ENCODE data around the gene TIGD1. TPM values are rescaled to one million over a fixed set of nuclear protein-coding genes. Genes with fewer than 3 reads are reported as not detected.

TIGD1 gene
- total RNA-seq, 4 donors from 2014 or later: 1.5 to 3.5 (median 2.2) TPM

DNA sequence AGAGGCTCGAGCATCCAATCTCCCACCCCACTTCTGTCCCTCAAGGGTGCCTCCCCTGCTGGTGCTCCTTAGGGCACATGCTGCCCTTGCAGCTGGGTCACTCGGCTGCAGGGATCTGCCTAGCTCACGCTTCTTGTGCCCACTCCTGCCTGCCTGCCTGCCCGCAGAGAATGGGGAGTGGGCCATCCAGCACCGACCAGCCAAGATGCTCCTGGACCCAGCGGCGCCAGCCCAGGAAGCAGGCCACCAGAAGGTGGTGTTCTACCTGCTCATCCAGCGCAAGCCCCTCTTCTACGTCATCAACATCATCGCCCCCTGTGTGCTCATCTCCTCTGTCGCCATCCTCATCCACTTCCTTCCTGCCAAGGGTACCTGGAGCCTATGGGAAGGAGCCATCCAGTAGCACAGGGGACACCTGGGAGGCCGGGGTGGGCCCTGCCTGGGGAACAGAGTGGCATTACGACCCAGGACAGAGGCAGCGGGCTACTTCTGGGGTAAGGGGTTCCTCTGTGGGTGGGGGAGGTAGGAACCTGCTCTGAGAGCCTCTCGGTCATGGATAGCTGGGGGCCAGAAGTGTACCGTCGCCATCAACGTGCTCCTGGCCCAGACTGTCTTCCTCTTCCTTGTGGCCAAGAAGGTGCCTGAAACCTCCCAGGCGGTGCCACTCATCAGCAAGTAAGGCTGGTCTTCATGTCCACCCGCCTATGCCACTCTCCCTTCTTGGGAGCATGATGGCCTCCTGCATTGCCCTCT lies 7.5 kb downstream of the TIGD1 start:
- TF ChIP-seq, protein P1, sequence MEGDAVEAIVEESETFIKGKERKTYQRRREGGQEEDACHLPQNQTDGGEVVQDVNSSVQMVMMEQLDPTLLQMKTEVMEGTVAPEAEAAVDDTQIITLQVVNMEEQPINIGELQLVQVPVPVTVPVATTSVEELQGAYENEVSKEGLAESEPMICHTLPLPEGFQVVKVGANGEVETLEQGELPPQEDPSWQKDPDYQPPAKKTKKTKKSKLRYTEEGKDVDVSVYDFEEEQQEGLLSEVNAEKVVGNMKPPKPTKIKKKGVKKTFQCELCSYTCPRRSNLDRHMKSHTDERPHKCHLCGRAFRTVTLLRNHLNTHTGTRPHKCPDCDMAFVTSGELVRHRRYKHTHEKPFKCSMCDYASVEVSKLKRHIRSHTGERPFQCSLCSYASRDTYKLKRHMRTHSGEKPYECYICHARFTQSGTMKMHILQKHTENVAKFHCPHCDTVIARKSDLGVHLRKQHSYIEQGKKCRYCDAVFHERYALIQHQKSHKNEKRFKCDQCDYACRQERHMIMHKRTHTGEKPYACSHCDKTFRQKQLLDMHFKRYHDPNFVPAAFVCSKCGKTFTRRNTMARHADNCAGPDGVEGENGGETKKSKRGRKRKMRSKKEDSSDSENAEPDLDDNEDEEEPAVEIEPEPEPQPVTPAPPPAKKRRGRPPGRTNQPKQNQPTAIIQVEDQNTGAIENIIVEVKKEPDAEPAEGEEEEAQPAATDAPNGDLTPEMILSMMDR (IDR thresholded peaks at IDR 0.05; ENCODE audit: low read depth): no peak

DNA sequence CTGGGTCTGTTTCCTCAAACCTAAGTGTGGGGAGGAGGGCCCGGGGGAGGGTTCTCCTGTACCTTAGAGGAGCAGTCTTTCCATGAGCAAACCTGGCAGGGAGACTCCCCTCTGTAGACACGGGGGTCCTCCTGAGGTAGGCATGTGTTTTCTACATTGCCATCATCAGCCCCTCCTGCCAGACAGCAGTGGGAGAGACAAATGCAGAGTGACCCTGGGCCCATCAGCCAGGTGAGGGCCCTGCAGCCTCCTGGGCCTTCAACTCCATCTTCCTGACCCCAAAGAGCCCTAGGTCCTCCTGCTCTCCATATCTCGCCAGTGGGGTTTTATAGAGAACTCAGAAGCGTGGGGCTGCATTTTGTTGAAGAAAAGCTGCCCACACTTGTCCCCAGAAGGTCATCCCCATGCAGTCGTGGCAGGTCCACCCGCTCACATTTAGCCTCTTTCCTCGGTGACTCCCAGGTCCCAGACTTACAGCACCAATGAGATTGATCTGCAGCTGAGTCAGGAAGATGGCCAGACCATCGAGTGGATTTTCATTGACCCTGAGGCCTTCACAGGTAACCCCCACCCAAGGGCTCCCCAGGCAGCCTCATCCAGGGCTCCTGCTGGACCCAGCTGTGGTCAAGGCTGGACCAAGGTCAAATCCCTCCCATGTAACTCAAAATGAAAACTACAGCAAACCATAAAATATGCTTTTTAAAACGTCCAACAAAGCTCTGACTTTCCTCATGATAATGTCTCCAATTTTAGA lies 8.2 kb downstream of the TIGD1 start:
- TF ChIP-seq, protein P1 (IDR thresholded peaks at IDR 0.05; ENCODE audit: low read depth): no peak

DNA sequence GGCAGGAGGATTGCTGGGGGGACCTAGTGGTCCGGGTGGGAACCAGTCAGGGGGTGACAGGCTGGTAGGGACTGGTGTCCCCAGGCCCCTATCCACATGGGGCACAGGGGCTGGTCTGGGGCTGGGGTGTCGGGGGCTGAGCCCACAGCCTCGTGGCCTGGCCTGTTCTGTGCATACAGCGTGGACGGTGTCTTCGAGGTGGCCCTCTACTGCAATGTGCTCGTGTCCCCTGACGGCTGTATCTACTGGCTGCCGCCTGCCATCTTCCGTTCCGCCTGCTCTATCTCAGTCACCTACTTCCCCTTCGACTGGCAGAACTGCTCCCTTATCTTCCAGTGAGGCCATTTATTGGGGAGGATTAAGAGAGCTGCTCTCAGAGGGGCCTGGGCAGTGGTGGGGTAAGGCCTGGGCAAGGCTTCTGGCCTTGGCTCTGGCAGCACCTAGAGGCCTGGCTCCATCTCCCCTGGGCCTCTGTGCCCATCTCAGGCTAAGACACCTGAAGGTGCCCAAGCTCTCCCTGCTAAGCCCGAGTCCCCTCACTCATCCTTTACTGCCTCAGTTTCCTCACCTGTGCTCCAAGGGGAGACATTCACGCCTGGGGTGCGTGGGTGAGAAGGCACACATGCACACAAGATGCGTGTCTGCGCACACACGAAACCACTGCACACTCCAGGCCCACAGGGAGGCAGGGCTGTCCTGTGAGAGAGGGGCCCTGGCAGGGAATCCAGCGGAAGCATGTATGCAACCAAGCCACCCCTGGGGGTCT lies 9.0 kb downstream of the TIGD1 start:
- TF ChIP-seq, protein P1 (IDR thresholded peaks at IDR 0.05; ENCODE audit: low read depth): no peak

DNA sequence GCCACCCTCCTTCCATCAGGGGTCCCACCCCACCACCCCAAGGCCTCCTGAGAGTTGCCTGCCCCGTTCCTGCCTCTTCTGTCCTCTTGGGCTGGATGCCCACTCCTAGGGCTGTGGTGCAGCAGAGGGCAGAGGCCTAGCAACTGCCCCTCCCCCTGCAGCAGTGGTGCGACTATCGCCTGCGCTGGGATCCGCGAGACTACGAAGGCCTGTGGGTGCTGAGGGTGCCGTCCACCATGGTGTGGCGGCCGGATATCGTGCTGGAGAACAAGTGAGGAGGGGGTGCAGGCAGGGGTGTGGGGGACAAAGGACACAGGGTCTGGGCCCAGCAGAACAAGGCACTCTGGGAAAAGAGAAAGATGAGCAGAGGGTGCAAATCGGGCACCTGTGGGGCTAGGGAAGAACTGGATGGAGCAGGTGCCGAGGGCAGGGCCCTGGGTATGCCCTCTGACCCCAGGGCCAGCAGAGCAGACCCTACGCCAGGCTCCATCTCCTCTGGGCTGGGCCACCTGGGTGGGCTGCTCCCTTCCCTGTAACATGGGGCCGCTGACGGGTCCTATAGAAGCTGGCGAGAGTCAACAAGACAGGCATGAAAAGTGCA lies 9.8 kb downstream of the TIGD1 start:
- TF ChIP-seq, protein P1 (IDR thresholded peaks at IDR 0.05; ENCODE audit: low read depth): no peak

DNA sequence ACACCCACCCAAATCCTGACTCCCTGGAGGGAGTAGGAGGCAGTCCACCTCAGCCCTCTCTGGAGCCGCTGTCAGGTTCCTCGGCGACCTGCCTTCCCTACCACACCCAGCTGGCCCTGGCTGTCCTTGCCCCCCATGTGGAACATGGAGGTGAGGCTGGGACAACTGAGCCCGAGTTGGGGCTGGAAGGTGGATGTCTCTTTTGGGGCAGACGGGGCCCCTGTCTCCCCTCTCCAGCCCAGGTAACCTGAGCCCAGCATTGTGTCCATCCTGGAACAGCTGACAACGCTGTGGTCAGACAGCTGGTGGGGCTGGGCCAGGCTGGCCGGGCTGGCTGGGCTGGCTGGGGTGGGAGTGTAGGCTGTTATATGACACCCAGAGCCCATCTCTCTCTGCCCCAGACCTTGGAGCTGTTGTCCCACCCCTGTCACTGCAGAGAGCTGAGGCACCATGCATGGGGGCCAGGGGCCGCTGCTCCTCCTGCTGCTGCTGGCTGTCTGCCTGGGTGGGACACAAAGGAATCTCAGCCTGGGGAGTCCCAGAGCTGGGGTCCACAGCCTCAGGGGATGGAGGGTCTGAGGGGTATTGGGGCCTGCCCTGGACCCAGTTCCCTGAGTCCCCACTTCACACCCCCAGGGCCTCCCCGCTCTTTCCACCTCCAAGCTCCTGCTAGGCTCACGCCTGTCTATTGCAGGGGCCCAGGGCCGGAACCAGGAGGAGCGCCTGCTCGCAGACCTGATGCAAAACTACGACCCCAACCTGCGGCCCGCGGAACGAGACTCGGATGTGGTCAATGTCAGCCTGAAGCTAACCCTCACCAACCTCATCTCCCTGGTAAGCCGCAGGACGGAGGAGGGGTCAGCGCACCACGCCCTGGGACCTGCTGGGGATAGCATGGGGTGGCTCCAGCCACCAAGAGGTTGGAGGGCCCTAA lies 10.8 kb downstream of the TIGD1 start, which contains the start of gene CHRNG:
Gene CHRNG, plus strand, starts transcription at position 395 of the 934 bp plus-strand sequence. Its CDS starts 56 bp downstream, at position 451.
- TF ChIP-seq, protein P1 (IDR thresholded peaks at IDR 0.05; ENCODE audit: low read depth): no peak

DNA sequence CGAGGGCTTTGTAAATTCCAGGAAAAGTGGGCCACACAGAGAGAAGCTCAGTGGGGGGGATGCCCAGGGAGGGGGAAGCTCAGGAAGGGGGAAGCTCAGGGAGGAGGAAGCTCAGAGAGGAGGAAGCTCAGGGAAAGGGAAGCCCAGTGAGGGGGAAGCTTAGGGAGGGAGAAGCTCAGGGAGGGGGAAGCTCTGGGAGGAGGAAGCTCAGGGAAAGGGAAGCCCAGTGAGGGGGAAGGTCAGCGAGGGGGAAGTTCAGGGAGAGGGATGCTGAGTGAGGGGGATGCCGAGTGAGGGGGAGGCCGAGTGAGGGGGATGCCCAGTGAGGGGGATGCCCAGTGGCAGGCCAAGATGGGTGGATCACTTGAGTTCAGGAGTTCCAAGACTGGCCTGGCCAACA lies 11.7 kb downstream of the TIGD1 start:
- TF ChIP-seq, protein P1 (IDR thresholded peaks at IDR 0.05; ENCODE audit: low read depth): no peak

Measured in subcutaneous adipose tissue (tissue), 4 donors.